ENCODE data around the gene PDLIM1. TPM values are rescaled to one million over a fixed set of nuclear protein-coding genes. Genes with fewer than 3 reads are reported as not detected.

The PDLIM1 gene
- total RNA-seq, 4 donors from 2014 or later: 25.4 to 74.1 (median 68.5) TPM

- H3K27ac ChIP-seq: peak overlapping the region in 3 of 4 donors; percentile 82 to 91 (median 82)
- 65 to 78% methylated on average over 3 to 8 of the region's 12 CpGs for WGBS, 2 donors (ENCODE audit: low coverage in 1 of 2)
- TF ChIP-seq POLR2A (IDR thresholded peaks at IDR 0.05) (no peak), CTCF (IDR thresholded peaks at IDR 0.05) (peak in 2 of 4 experiments; percentile 7 to 16)
Observed at GRCh38 chr10:95289003-95289920, 1.5 kb downstream of the PDLIM1 start.

DNA sequence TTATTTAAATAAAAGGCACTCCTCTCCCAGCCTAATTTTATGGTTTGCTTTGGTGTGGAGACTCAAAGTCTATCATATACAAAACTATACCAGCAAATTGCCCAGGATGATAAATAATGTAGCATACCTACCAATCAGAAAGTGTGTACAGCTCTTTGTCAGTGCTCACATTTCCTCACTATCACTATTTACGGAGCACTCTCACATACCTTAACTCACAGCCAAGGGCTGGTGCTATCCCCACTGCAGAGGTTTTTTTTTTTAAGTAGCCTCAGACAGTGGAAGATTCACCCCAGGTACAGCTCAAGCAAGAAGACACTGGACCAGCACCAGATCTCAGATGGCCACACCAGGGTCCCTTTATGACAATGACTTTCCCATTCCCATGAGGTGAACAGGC lies 2.5 kb downstream of the PDLIM1 start:
- H3K4me1 ChIP-seq: peaks cover 0 to 27% (median 4%) of the 10 kb centered on the region in 3 donors
- peak overlapping the region in 2 of 4 donors; percentile 82 to 91 for H3K27ac ChIP-seq
- H3K4me3 ChIP-seq: peak overlapping the region in 1 of 2 donors; percentile 86
- ATAC-seq: no peak
- H3K27me3 ChIP-seq: peaks cover 24% of the 10 kb centered on the region
- 67 to 88% methylated on average over 1 of the region's 1 CpG for WGBS, 2 donors (ENCODE audit: low coverage in 1 of 2)
- no peaks in the 10 kb centered on the region for H3K9me3 ChIP-seq
- TF ChIP-seq POLR2AphosphoS5 (IDR thresholded peaks at IDR 0.05): no peak
- no peak for TF ChIP-seq CTCF (IDR thresholded peaks at IDR 0.05)
- TF ChIP-seq EP300 (IDR thresholded peaks at IDR 0.05): no peak
- no peak for TF ChIP-seq POLR2A (IDR thresholded peaks at IDR 0.05)
- H3K36me3 ChIP-seq: no peaks in the 10 kb centered on the region

More at GRCh38 chr10:95289003-95289920, 1.5 kb downstream of the PDLIM1 start:
- Histone ChIP-seq H3K36me3 (no peaks in the 10 kb centered on the region), H3K4me3 (peak overlapping the region; percentile 80 to 86), H3K27me3 (peaks cover 24% of the 10 kb centered on the region), H3K4me1 (peaks cover 0 to 27% (median 4%) of the 10 kb centered on the region in 3 donors), H3K9me3 (no peaks in the 10 kb centered on the region)
- no peak for ATAC-seq

DNA sequence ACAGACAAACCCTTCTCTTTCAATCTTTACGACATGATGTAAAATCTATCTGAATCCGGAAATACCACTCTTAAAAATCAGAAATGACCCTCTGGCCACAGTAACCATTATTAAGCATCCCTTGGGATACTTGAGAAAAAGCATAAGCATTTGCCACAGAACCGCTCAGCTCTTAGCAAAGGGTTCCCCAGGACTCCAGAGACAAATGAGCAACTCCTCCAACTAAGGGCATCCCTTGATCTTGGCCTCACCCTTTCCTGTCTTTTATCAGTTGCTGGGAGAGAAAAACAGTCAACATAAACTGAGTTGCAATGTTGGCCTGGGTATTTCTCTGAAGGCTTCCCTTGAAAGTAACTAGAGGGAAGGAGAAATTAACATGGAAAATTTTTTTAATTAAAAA lies 3.5 kb downstream of the PDLIM1 start:
- H3K27ac ChIP-seq: peak overlapping the region in 3 of 4 donors; percentile 12 to 91 (median 64)
- TF ChIP-seq EP300 (IDR thresholded peaks at IDR 0.05): no peak
- no peak for TF ChIP-seq POLR2A (IDR thresholded peaks at IDR 0.05)
- no peak for TF ChIP-seq POLR2AphosphoS5 (IDR thresholded peaks at IDR 0.05)
- no peak for TF ChIP-seq CTCF (IDR thresholded peaks at IDR 0.05)
- no peaks in the 10 kb centered on the region for H3K9me3 ChIP-seq
- 42 to 63% methylated on average over 3 of the region's 3 CpGs for WGBS, 2 donors (ENCODE audit: low coverage in 1 of 2)
- H3K4me1 ChIP-seq: peaks cover 0 to 27% (median 4%) of the 10 kb centered on the region in 3 donors
- peak overlapping the region in 1 of 2 donors; percentile 2 for H3K4me3 ChIP-seq
- no peak for ATAC-seq
- H3K36me3 ChIP-seq: no peaks in the 10 kb centered on the region
- peaks cover 24% of the 10 kb centered on the region for H3K27me3 ChIP-seq

DNA sequence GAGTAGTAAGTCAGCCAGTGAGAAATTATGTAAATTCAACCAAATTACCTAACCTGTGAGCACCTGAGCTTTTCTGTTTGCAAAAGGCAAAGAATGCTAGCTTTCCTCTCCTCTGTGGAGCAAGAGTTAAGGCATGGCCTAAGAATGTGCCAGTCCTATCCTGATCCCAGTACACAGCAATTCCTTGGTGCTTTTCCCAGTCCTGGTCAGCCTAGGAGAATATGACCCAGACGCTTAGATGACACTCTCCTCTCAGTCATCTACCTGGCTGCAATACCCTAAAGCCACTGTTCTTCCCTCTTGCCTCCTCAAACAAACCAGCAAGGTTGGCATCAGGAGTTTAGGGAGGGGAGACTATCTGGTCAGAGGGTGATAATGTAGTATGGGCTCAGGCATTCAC lies 4.1 kb downstream of the PDLIM1 start:
- ATAC-seq: no peak
- Histone ChIP-seq H3K27ac (peak overlapping the region in 3 of 4 donors; percentile 12 to 91 (median 64)), H3K4me1 (peaks cover 0 to 27% (median 4%) of the 10 kb centered on the region in 3 donors), H3K36me3 (no peaks in the 10 kb centered on the region), H3K27me3 (peaks cover 24% of the 10 kb centered on the region), H3K4me3 (peak overlapping the region in 1 of 2 donors; percentile 2), H3K9me3 (no peaks in the 10 kb centered on the region)
- 50% methylated on average over 1 of the region's 1 CpG; no CpG with 5 or more reads in 1 of the 2 donors for WGBS, 2 donors (ENCODE audit: low coverage in 1 of 2)
- no peak for TF ChIP-seq POLR2A (IDR thresholded peaks at IDR 0.05)
- no peak for TF ChIP-seq EP300 (IDR thresholded peaks at IDR 0.05)
- no peak for TF ChIP-seq CTCF (IDR thresholded peaks at IDR 0.05)
- no peak for TF ChIP-seq POLR2AphosphoS5 (IDR thresholded peaks at IDR 0.05)
